Karpas-422 (cell line): ENCODE measurements around the gene RIN1. TPM values are rescaled to one million over a fixed set of nuclear protein-coding genes. Genes with fewer than 3 reads are reported as not detected.
A peak's percentile ranks its signal among the peaks of the same experiment; 100 is the strongest.

Source experiments
- DNase-seq: peaks from one replicate; pipeline ENCODE4 v3.0.0-alpha.2; 2015
- H2AFZ ChIP-seq: fragments of 200-600 bp; sonication (generic); 2 replicates; pipeline ENCODE4 v1.6.1; 2014; ENCODE audit warnings: antibody characterized with exemption, low read length, mixed read lengths
- H3K27ac ChIP-seq: fragments of 200-600 bp; sonication (generic); 2 replicates; pipeline ENCODE4 v1.5.1; 2014; ENCODE audit warnings: mild to moderate bottlenecking, low read length, moderate library complexity
- H3K27me3 ChIP-seq: fragments of 200-600 bp; sonication (generic); 2 replicates; pipeline ENCODE4 v1.6.1; 2014; ENCODE audit warnings: low read length, mixed read lengths
- H3K36me3 ChIP-seq: fragments of 200-600 bp; sonication (generic); 2 replicates; pipeline ENCODE4 v1.6.1; 2014; ENCODE audit warnings: low read length, mixed read lengths; ENCODE audit not compliant: insufficient read depth
- H3K4me1 ChIP-seq: fragments of 200-600 bp; sonication (generic); 2 replicates; pipeline ENCODE4 v1.6.1; 2014; ENCODE audit warnings: mild to moderate bottlenecking, low read length, mixed read lengths
- H3K4me2 ChIP-seq: fragments of 200-600 bp; sonication (generic); 2 replicates; pipeline ENCODE4 v1.6.1; 2014; ENCODE audit warnings: low read length, low read depth, mild to moderate bottlenecking; ENCODE audit not compliant: poor library complexity, severe bottlenecking
- H3K4me3 ChIP-seq: fragments of 200-600 bp; sonication (generic); 2 replicates; pipeline ENCODE4 v1.5.1; 2014; ENCODE audit warnings: mild to moderate bottlenecking, antibody characterized with exemption, low read length, mixed read lengths
- H3K79me2 ChIP-seq: fragments of 200-600 bp; sonication (generic); 2 replicates; pipeline ENCODE4 v1.6.1; 2014; ENCODE audit warnings: mild to moderate bottlenecking, low read length, mixed read lengths
- H3K9ac ChIP-seq: fragments of 200-600 bp; sonication (generic); 2 replicates; pipeline ENCODE4 v1.6.0; 2014; ENCODE audit warnings: low read length
- H3K9me2 ChIP-seq: fragments of 200-600 bp; sonication (generic), shearing (Covaris generic); replicated peaks from 2 replicates; pipeline ENCODE4 v1.6.0; 2014; ENCODE audit warnings: mild to moderate bottlenecking, low read length, moderate library complexity; ENCODE audit not compliant: insufficient read depth
- H3K9me3 ChIP-seq: fragments of 300-700, 200-600 bp; sonication (generic); 2 replicates; pipeline ENCODE4 v1.6.1; 2014; ENCODE audit warnings: low read length, mixed read lengths
- H4K20me1 ChIP-seq: fragments of 200-600 bp; sonication (generic); 2 replicates; pipeline ENCODE4 v1.6.1; 2014; ENCODE audit warnings: mild to moderate bottlenecking, antibody characterized with exemption, low read length, low read depth; ENCODE audit not compliant: insufficient read depth
- small RNA-seq: library from RNA; depleted of rRNA; stranded (forward); fragments of <200 nt; gene quantifications from one replicate; pipeline ENCODE3, GENCODE V24; 2014
- total RNA-seq: library from RNA; depleted of rRNA; stranded (reverse); fragments of >200 nt; shearing (Covaris generic); gene quantifications from 2 replicates; pipeline ENCODE4 v1.2.3, GENCODE V29; 2014; ENCODE audit warnings: low replicate concordance; rRNA removed

Gene RIN1
- total RNA-seq, 1 experiment from 2014 or later: 0.78 TPM

- peak overlapping the region; percentile 54 for H3K4me2 ChIP-seq
- peak overlapping the region; percentile 51; the same call in 1 of the 2 replicates for H3K27ac ChIP-seq
- DNase-seq: peak; percentile 99
- H3K9me2 ChIP-seq: no peaks in the 10 kb centered on the region
- H3K79me2 ChIP-seq: peaks cover 10% of the 10 kb centered on the region
- no peaks in the 10 kb centered on the region for H3K9me3 ChIP-seq
- peaks cover 35% of the 10 kb centered on the region for H3K4me1 ChIP-seq
- H2AFZ ChIP-seq: no peak overlapping the region
- H3K27me3 ChIP-seq: no peaks in the 10 kb centered on the region
- H3K4me3 ChIP-seq: no peak overlapping the region
- H4K20me1 ChIP-seq: peaks cover 4% of the 10 kb centered on the region; the same call in 1 of the 2 replicates
- H3K36me3 ChIP-seq: 0 out of 2 replicates have a peak, but pooled peaks cover 4% of the 10 kb centered on the region
- peak overlapping the region; percentile 62 for H3K9ac ChIP-seq
Observed at GRCh38 chr11:66282468-66283455, 53.5 kb downstream of the RIN1 start.

Small RNA genes within 50 kb of the gene (small RNA-seq; reads per million reads assigned to genes)
- not detected for gene RF00017

Other genes with a start within 250 kb of the RIN1 start
- 12.9 and 18.5 TPM in 2 replicates for gene KLC2, start 78.7 kb downstream of the RIN1 start, total RNA-seq
- gene RAB1B, start 67.8 kb downstream of the RIN1 start, total RNA-seq: 56.2 and 64.3 TPM in 2 replicates
- 0.34 and 6.6 TPM in 2 replicates for gene CNIH2, start 58.3 kb downstream of the RIN1 start, total RNA-seq
- 145 and 154 TPM in 2 replicates for gene YIF1A, start 47.3 kb downstream of the RIN1 start, total RNA-seq
- gene TMEM151A, start 44.5 kb downstream of the RIN1 start, total RNA-seq: not detected in 2 replicates
- gene CD248, start 19.4 kb downstream of the RIN1 start, total RNA-seq: not detected in 2 replicates
- 32.0 and 57.1 TPM in 2 replicates for gene BRMS1, start 8.7 kb upstream of the RIN1 start, total RNA-seq
- 10.6 and 11.9 TPM in 2 replicates for gene B4GAT1, start 11.2 kb upstream of the RIN1 start, total RNA-seq
- 0.15 and 0.90 TPM in 2 replicates for gene SLC29A2, start 35.3 kb upstream of the RIN1 start, total RNA-seq
- gene NPAS4, start 84.6 kb upstream of the RIN1 start, total RNA-seq: not detected in 2 replicates
- gene MRPL11, start 102.4 kb upstream of the RIN1 start, total RNA-seq: 69.6 and 80.4 TPM in 2 replicates
- 5.6 and 6.7 TPM in 2 replicates for gene PELI3, start 130.5 kb upstream of the RIN1 start, total RNA-seq
- gene DPP3, start 144.0 kb upstream of the RIN1 start, total RNA-seq: 77.9 and 91.5 TPM in 2 replicates
- gene BBS1, start 174.2 kb upstream of the RIN1 start, total RNA-seq: 9.1 and 37.3 TPM in 2 replicates
- 22.2 and 35.0 TPM in 2 replicates for gene ZDHHC24, start 209.6 kb upstream of the RIN1 start, total RNA-seq
- gene ACTN3, start 210.5 kb upstream of the RIN1 start, total RNA-seq: not detected in 2 replicates
- gene CTSF, start 232.2 kb upstream of the RIN1 start, total RNA-seq: not detected in 2 replicates